Hematopoietic multipotent progenitor cell treated with erythropoietin and hydrocortisone succinate and interleukin-3 and kit ligand, for 15 days (in vitro differentiated cells): Measurements from ENCODE around the gene CD200R1L.
"Not testable (repeated sequence)": the region's sequence is repeated elsewhere in the genome, so short reads cannot be mapped to it uniquely, and the experiment has no call there.

Experiments
- DNase-seq: peaks from one replicate; pipeline ENCODE4 v3.0.0-alpha.2; 2015; ENCODE audit warnings: low spot score

The CD200R1L gene

GRCh38 chr3:112846764-112847163 lies at the start of gene CD200R1L:
TSS of gene CD200R1L (minus strand) at chr3:112846864. CDS start at chr3:112829367, 17,497 bp downstream.
- DNase-seq = no peak

- no peak for DNase-seq
Observed at GRCh38 chr3:112894258-112894657, 47.6 kb upstream of the CD200R1L start.

GRCh38 chr3:112889357-112889756 lies 42.7 kb upstream of the CD200R1L start:
- DNase-seq = no peak

- DNase-seq = no peak
Observed at GRCh38 chr3:112888381-112889085, 41.9 kb upstream of the CD200R1L start.

- no peak for DNase-seq
Observed at GRCh38 chr3:112884678-112885290, 38.1 kb upstream of the CD200R1L start.

GRCh38 chr3:112881891-112882290 lies 35.2 kb upstream of the CD200R1L start:
- no peak for DNase-seq

GRCh38 chr3:112875561-112875960 lies 28.9 kb upstream of the CD200R1L start:
- no peak for DNase-seq

GRCh38 chr3:112874725-112875124 lies 28.1 kb upstream of the CD200R1L start:
- no peak for DNase-seq

GRCh38 chr3:112873632-112874031 lies 27.0 kb upstream of the CD200R1L start:
- DNase-seq = no peak

GRCh38 chr3:112871735-112872134 lies 25.1 kb upstream of the CD200R1L start:
- no peak for DNase-seq

GRCh38 chr3:112865757-112866156 lies 19.1 kb upstream of the CD200R1L start:
- DNase-seq = no peak

- no peak for DNase-seq
Observed at GRCh38 chr3:112860898-112861297, 14.2 kb upstream of the CD200R1L start.

- DNase-seq = no peak
Observed at GRCh38 chr3:112858410-112859069, 11.9 kb upstream of the CD200R1L start.

GRCh38 chr3:112857526-112857925 lies 10.9 kb upstream of the CD200R1L start:
- no peak for DNase-seq

- no peak for DNase-seq
Observed at GRCh38 chr3:112856537-112856936, 9.9 kb upstream of the CD200R1L start.

- DNase-seq = no peak
Observed at GRCh38 chr3:112855883-112856282, 9.2 kb upstream of the CD200R1L start.

GRCh38 chr3:112855074-112855473 lies 8.4 kb upstream of the CD200R1L start:
- not testable (repeated sequence) for DNase-seq

GRCh38 chr3:112848196-112848595 lies 1.5 kb upstream of the CD200R1L start:
- no peak for DNase-seq

GRCh38 chr3:112847692-112848091 lies 1.0 kb upstream of the CD200R1L start:
- DNase-seq = no peak

GRCh38 chr3:112845772-112846171 lies 892 bp downstream of the CD200R1L start:
- DNase-seq = no peak

GRCh38 chr3:112829046-112829445 lies 17.6 kb downstream of the CD200R1L start:
- DNase-seq = no peak

GRCh38 chr3:112822064-112823055 lies 24.3 kb downstream of the CD200R1L start:
- DNase-seq = no peak
